Measurements from ENCODE around the gene CCDC51. TPM values are rescaled to one million over a fixed set of nuclear protein-coding genes. Genes with fewer than 3 reads are reported as not detected.

CCDC51 gene
- total RNA-seq, 1 experiment from 2014 or later, result 29.3 TPM

DNA sequence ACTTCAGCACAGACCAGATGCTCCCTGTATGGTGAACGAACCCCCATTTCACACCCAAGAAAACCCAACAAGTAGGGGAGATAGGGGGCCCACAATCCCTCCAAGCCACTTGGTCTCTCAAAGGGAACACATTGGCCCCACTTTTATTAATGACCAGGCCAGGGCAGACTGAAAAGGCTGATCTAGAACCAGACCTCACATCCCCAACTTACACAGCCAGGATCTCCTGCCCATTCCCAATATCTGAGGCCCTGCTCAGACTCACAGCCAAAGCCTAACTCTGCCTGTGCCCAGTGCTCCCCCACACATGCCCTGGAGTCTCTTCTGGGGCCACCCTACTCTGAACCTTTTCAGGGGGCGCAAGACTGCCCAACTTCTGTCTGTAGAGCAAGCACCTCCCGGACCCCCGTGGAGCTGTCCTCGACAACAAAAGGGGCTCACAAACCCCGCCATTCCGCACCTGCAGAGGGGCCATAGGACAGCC is 11.8 kb downstream of the CCDC51 start (continued):
- TF ChIP-seq, protein P1, sequence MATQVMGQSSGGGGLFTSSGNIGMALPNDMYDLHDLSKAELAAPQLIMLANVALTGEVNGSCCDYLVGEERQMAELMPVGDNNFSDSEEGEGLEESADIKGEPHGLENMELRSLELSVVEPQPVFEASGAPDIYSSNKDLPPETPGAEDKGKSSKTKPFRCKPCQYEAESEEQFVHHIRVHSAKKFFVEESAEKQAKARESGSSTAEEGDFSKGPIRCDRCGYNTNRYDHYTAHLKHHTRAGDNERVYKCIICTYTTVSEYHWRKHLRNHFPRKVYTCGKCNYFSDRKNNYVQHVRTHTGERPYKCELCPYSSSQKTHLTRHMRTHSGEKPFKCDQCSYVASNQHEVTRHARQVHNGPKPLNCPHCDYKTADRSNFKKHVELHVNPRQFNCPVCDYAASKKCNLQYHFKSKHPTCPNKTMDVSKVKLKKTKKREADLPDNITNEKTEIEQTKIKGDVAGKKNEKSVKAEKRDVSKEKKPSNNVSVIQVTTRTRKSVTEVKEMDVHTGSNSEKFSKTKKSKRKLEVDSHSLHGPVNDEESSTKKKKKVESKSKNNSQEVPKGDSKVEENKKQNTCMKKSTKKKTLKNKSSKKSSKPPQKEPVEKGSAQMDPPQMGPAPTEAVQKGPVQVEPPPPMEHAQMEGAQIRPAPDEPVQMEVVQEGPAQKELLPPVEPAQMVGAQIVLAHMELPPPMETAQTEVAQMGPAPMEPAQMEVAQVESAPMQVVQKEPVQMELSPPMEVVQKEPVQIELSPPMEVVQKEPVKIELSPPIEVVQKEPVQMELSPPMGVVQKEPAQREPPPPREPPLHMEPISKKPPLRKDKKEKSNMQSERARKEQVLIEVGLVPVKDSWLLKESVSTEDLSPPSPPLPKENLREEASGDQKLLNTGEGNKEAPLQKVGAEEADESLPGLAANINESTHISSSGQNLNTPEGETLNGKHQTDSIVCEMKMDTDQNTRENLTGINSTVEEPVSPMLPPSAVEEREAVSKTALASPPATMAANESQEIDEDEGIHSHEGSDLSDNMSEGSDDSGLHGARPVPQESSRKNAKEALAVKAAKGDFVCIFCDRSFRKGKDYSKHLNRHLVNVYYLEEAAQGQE (IDR thresholded peaks at IDR 0.05; ENCODE audit: low read depth), result no peak
- no peak for TF ChIP-seq ZNF274 (IDR thresholded peaks at IDR 0.05; ENCODE audit: low read depth, low read length)
- no peak for TF ChIP-seq ELF1 (IDR thresholded peaks at IDR 0.05; ENCODE audit: borderline replicate concordance, low read depth)
- TF ChIP-seq, protein P2, sequence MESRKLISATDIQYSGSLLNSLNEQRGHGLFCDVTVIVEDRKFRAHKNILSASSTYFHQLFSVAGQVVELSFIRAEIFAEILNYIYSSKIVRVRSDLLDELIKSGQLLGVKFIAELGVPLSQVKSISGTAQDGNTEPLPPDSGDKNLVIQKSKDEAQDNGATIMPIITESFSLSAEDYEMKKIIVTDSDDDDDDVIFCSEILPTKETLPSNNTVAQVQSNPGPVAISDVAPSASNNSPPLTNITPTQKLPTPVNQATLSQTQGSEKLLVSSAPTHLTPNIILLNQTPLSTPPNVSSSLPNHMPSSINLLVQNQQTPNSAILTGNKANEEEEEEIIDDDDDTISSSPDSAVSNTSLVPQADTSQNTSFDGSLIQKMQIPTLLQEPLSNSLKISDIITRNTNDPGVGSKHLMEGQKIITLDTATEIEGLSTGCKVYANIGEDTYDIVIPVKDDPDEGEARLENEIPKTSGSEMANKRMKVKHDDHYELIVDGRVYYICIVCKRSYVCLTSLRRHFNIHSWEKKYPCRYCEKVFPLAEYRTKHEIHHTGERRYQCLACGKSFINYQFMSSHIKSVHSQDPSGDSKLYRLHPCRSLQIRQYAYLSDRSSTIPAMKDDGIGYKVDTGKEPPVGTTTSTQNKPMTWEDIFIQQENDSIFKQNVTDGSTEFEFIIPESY (IDR thresholded peaks at IDR 0.05; ENCODE audit: extremely low read depth, insufficient replicate concordance, low read length), result no peak
- TF ChIP-seq FOSL1 (IDR thresholded peaks at IDR 0.05; ENCODE audit: low read depth), result no peak

DNA sequence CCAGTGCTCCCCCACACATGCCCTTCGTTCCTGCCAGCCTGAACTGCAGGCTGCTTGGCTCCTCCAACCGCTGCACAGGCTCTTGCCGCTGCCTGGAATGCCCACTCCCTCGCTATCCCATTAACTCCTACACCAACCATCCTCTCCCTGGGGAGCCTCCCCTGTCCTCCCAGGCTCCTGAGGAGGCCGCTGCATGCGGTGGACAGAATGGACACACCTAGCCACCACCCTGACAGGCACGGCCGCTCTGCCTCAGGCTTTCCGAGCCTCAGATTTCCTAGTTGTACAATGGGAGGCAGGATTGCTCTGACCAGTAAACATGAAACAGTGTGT is 12.3 kb downstream of the CCDC51 start:
- intact Hi-C loops (cut with micrococcal nuclease), result no loop called here
- Histone ChIP-seq H3K4me1 (ENCODE audit: control insufficient read depth in 1 of 2, insufficient read depth in 2 of 2, low read length in 2 of 2) (peaks cover 25 to 41% of the 10 kb centered on the region in 2 experiments), H3K4me3 (replicated peaks in 1 of 2; ENCODE audit: low read depth in 1 of 2, low read length in 2 of 2) (no peak overlapping the region), H3K27me3 (ENCODE audit: insufficient read depth, low read length) (no peaks in the 10 kb centered on the region), H3K9me2 (ENCODE audit: insufficient read depth) (no peaks in the 10 kb centered on the region), H3K79me2 (ENCODE audit: insufficient read depth, low read length) (no peaks in the 10 kb centered on the region; the same call in 1 of the 2 replicates), H2AFZ (ENCODE audit: low read depth, low read length, poor library complexity, severe bottlenecking) (no peak overlapping the region), H3K9ac (ENCODE audit: low read length) (no peak overlapping the region), H3K27ac (ENCODE audit: low read depth, low read length) (no peak overlapping the region), H4K20me1 (ENCODE audit: insufficient read depth) (no peaks in the 10 kb centered on the region), H3K4me2 (ENCODE audit: low read length) (peak overlapping the region; percentile 91; the same call in 1 of the 2 replicates), H3K9me3 (ENCODE audit: control insufficient read depth in 1 of 2, insufficient read depth in 1 of 2, low read depth in 1 of 2, low read length in 2 of 2) (no peaks in the 10 kb centered on the region), H3K36me3 (ENCODE audit: control insufficient read depth in 1 of 2, insufficient read depth in 2 of 2, low read length in 2 of 2) (peaks cover 0 to 7% of the 10 kb centered on the region in 2 experiments; a peak in 1 of 4 replicates)
- no peak for TF ChIP-seq CEBPB (IDR thresholded peaks at IDR 0.05; ENCODE audit: low read depth)
- ChIA-PET POLR2A (no interaction called here), CTCF (interaction anchor here (1.0 kb wide), 1 partner anchor 9 kb away, joined by 3 read pairs; no protein-coding TSS in a partner anchor), RAD21 (ENCODE audit: low non-redundant PET in 1 of 2, low total read pairs in 2 of 2, uncharacterized antibody in 2 of 2, unreplicated experiment in 2 of 2) (no interaction called here)
- no peak for DNase-seq (ENCODE audit: low read depth, low spot score)
- no TSS peak for BruUV-seq (replicated peaks)
- ATAC-seq, result no peak
